ENCODE results near the gene SUPT7L.

DNA sequence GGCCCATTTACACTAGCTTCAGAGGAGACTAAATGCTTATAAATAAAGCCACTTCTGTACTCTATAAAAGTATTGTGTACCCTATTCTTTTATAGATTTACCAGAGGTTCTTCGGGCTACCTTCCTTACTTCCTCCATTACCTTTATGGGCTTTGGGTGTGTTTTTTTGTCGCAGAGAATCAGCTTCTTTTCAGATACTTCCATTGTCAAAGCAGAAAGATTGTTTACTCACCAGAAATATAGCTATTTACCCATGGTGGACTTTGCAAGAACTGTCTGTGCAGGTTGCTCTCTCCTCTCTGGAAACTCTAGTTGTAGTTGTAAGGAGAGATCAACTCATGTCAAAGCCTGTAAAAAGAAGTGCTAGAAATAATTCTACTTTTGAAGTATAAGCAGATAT is 49.4 kb downstream of the SUPT7L start:
- TF ChIP-seq, protein P1, sequence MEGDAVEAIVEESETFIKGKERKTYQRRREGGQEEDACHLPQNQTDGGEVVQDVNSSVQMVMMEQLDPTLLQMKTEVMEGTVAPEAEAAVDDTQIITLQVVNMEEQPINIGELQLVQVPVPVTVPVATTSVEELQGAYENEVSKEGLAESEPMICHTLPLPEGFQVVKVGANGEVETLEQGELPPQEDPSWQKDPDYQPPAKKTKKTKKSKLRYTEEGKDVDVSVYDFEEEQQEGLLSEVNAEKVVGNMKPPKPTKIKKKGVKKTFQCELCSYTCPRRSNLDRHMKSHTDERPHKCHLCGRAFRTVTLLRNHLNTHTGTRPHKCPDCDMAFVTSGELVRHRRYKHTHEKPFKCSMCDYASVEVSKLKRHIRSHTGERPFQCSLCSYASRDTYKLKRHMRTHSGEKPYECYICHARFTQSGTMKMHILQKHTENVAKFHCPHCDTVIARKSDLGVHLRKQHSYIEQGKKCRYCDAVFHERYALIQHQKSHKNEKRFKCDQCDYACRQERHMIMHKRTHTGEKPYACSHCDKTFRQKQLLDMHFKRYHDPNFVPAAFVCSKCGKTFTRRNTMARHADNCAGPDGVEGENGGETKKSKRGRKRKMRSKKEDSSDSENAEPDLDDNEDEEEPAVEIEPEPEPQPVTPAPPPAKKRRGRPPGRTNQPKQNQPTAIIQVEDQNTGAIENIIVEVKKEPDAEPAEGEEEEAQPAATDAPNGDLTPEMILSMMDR (conservative IDR thresholded peaks at IDR 0.05; ENCODE audit: low read length): no peak
- TF ChIP-seq EZH2phosphoT487 (IDR thresholded peaks at IDR 0.05; ENCODE audit: borderline replicate concordance, low read depth, low read length): no peak
